Vagina (tissue), 2 donors: ENCODE measurements around the gene FAM156B.
"Not testable (repeated sequence)": the region's sequence is repeated elsewhere in the genome, so short reads cannot be mapped to it uniquely, and the experiment has no call there.

ENCODE experiments used
- POLR2A ChIP-seq, 2 donors: fragments of 450-650 bp; IDR thresholded peaks; one replicate each; pipeline ENCODE4 v1.6.1; 2017; ENCODE audit warnings: antibody characterized with exemption in 2 of 2, mild to moderate bottlenecking in 2 of 2, moderate library complexity in 2 of 2
- POLR2AphosphoS5 ChIP-seq, 2 donors: sonication (generic); formaldehyde crosslinking; IDR thresholded peaks; one replicate each; pipeline ENCODE4 v1.9.0; 2017; ENCODE audit warnings: antibody characterized with exemption in 2 of 2, mild to moderate bottlenecking in 2 of 2, low read depth in 1 of 2; ENCODE audit not compliant: insufficient read depth in 1 of 2
- TF ChIP-seq, protein P1 (sequence below), 3 experiments: fragments of 450-650 bp in 2 of 3; fragments of 200-600 bp in 1 of 3; sonication (generic) in 1 of 3; IDR thresholded peaks; one replicate each; pipeline ENCODE4 v1.5.1; 2017 to 2019; ENCODE audit warnings: antibody characterized with exemption in 3 of 3, mild to moderate bottlenecking in 2 of 3, moderate library complexity in 2 of 3

DNA sequence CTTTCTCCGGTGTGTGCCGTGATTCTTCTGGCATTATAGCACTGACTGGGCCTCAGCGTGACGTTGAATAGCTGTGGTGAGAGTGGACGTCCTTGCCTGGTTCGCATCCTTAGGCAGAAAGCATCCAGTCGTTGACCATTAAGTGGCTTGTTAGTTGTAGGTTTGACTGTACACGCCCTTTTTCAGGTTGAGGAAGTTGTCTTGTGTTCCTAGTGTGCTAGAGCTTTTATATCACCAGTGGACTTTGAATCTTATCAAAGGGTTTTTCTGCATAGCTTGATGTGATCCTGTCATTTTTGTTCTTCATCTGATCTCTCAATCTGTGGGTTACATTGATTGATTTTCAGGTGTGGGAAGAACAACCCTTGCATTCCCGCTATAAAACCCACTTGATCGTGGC lies 8.4 kb downstream of the FAM156B start:
- not testable (repeated sequence) for TF ChIP-seq POLR2AphosphoS5 (IDR thresholded peaks at IDR 0.05; ENCODE audit: insufficient read depth in 1 of 2, low read depth in 1 of 2); POLR2A (IDR thresholded peaks at IDR 0.05)
- TF ChIP-seq, protein P1, sequence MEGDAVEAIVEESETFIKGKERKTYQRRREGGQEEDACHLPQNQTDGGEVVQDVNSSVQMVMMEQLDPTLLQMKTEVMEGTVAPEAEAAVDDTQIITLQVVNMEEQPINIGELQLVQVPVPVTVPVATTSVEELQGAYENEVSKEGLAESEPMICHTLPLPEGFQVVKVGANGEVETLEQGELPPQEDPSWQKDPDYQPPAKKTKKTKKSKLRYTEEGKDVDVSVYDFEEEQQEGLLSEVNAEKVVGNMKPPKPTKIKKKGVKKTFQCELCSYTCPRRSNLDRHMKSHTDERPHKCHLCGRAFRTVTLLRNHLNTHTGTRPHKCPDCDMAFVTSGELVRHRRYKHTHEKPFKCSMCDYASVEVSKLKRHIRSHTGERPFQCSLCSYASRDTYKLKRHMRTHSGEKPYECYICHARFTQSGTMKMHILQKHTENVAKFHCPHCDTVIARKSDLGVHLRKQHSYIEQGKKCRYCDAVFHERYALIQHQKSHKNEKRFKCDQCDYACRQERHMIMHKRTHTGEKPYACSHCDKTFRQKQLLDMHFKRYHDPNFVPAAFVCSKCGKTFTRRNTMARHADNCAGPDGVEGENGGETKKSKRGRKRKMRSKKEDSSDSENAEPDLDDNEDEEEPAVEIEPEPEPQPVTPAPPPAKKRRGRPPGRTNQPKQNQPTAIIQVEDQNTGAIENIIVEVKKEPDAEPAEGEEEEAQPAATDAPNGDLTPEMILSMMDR (IDR thresholded peaks at IDR 0.05) = not testable (repeated sequence)
